ENCODE data around the gene NBR1.
"Not testable (repeated sequence)": the region's sequence is repeated elsewhere in the genome, so short reads cannot be mapped to it uniquely, and the experiment has no call there.

Gene NBR1

GRCh38 chr17:43155666-43156065, 15.3 kb upstream of the NBR1 start:
- DNase-seq: no peak

GRCh38 chr17:43159232-43159631, 11.8 kb upstream of the NBR1 start:
- DNase-seq: not testable (repeated sequence)

GRCh38 chr17:43159957-43160356, 11.1 kb upstream of the NBR1 start:
- not testable (repeated sequence) for DNase-seq

- not testable (repeated sequence) for DNase-seq
These were observed 5.0 kb upstream of the NBR1 start for GRCh38 chr17:43165971-43166370.

- no peak for DNase-seq
These were observed 1.4 kb upstream of the NBR1 start for GRCh38 chr17:43169561-43170139.

GRCh38 chr17:43170140-43170765, 761 bp upstream of the NBR1 start:
- no peak for DNase-seq

- DNase-seq: no peak
These were observed 823 bp downstream of the NBR1 start for GRCh38 chr17:43171586-43172487.

GRCh38 chr17:43175213-43176118, 4.5 kb downstream of the NBR1 start:
- no peak for DNase-seq

GRCh38 chr17:43176119-43176570, 5.1 kb downstream of the NBR1 start:
- no peak for DNase-seq

GRCh38 chr17:43183921-43184320, 12.9 kb downstream of the NBR1 start:
- DNase-seq: no peak

- not testable (repeated sequence) for DNase-seq
These were observed 15.6 kb downstream of the NBR1 start for GRCh38 chr17:43186656-43187055.

- DNase-seq: no peak
These were observed 22.2 kb downstream of the NBR1 start for GRCh38 chr17:43193251-43193650.

GRCh38 chr17:43199633-43200032, 28.6 kb downstream of the NBR1 start:
- no peak for DNase-seq

- no peak for DNase-seq
These were observed 29.1 kb downstream of the NBR1 start for GRCh38 chr17:43200127-43200526.

GRCh38 chr17:43203013-43203412, 32.0 kb downstream of the NBR1 start:
- DNase-seq: not testable (repeated sequence)

- DNase-seq: no peak
These were observed 39.6 kb downstream of the NBR1 start for GRCh38 chr17:43210576-43210975.

- DNase-seq: no peak
These were observed 40.1 kb downstream of the NBR1 start for GRCh38 chr17:43211123-43211479.

GRCh38 chr17:43211480-43212402, 40.7 kb downstream of the NBR1 start, which contains the start of gene TMEM106A:
Gene TMEM106A (plus strand): TSS chr17:43211875. CDS start chr17:43213042, 1,167 bp downstream.
- DNase-seq: no peak

- no peak for DNase-seq
These were observed 41.9 kb downstream of the NBR1 start for GRCh38 chr17:43212641-43213490.

GRCh38 chr17:43213545-43213944, 42.5 kb downstream of the NBR1 start:
- DNase-seq: no peak

Data from cortex of kidney (tissue), 1 donor.